ENCODE measurements around the gene THSD7B. TPM values are rescaled to one million over a fixed set of nuclear protein-coding genes. Genes with fewer than 3 reads are reported as not detected.

THSD7B gene
- total RNA-seq, 4 donors from 2014 or later, result 0.12 to 1.1 (median 0.39) TPM

DNA sequence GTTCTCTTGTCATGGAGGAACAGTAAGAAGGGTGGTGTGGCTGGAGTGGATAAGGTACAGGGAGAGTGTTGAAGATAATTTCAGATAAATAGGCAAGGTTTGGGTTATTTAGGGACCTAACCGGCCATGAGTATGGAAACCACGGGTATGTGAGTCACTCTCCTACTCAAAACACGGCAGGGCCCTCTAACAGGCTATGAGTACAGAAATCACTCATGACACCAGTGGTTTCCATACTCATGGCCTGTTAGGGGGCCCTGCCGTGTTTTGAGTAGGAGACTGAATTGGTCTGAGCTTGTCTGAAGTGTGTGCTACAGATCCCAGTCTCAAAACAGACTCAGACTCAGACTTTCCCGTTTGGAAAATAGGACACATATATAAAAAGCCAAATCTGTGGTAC, 770.6 kb downstream of the THSD7B start:
- Histone ChIP-seq H3K4me3 (no peak overlapping the region), H3K4me1 (no peaks in the 10 kb centered on the region), H3K36me3 (no peaks in the 10 kb centered on the region), H3K9me3 (no peaks in the 10 kb centered on the region), H3K27me3 (no peaks in the 10 kb centered on the region), H3K27ac (no peak overlapping the region)
- no peak for TF ChIP-seq CTCF (IDR thresholded peaks at IDR 0.05)
- no peak for TF ChIP-seq POLR2A (IDR thresholded peaks at IDR 0.05)
- no peak for TF ChIP-seq POLR2AphosphoS5 (IDR thresholded peaks at IDR 0.05)
- no peak for TF ChIP-seq EP300 (IDR thresholded peaks at IDR 0.05)
- WGBS, 2 donors (ENCODE audit: low coverage in 1 of 2), result 81 to 100% methylated on average over 1 to 4 of the region's 5 CpGs
- ATAC-seq, result no peak

DNA sequence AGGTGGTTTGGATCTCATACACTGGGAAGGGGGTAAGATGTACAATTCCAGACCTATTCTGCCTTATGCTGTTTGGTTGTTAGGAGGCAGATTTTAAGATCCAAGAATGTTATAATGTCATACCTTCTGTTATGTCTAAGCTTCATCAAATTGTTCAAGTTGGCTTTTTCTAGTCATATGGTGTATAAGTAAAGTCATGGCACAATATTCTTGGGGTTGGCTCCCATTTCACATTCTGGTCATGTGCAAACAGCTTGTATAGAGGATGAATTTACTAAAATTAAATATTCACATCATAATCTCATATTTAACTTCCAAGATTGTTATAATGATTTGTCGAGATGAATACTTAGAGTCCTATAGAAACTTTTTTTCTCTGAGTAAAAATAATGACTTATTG, 774.0 kb downstream of the THSD7B start:
- 70 to 83% methylated on average over 1 of the region's 1 CpG for WGBS, 2 donors (ENCODE audit: low coverage in 1 of 2)
- H3K4me1 ChIP-seq, result no peaks in the 10 kb centered on the region
- H3K27ac ChIP-seq, result no peak overlapping the region
- TF ChIP-seq CTCF (IDR thresholded peaks at IDR 0.05) (no peak), POLR2A (IDR thresholded peaks at IDR 0.05) (no peak), POLR2AphosphoS5 (IDR thresholded peaks at IDR 0.05) (no peak), EP300 (IDR thresholded peaks at IDR 0.05) (no peak)
- no peaks in the 10 kb centered on the region for H3K27me3 ChIP-seq
- no peak for ATAC-seq
- H3K4me3 ChIP-seq, result no peak overlapping the region
- no peaks in the 10 kb centered on the region for H3K36me3 ChIP-seq
- no peaks in the 10 kb centered on the region for H3K9me3 ChIP-seq

- no peak for TF ChIP-seq POLR2A (IDR thresholded peaks at IDR 0.05)
- TF ChIP-seq POLR2AphosphoS5 (IDR thresholded peaks at IDR 0.05), result no peak
- TF ChIP-seq CTCF (IDR thresholded peaks at IDR 0.05), result no peak
- TF ChIP-seq EP300 (IDR thresholded peaks at IDR 0.05), result no peak
- Histone ChIP-seq H3K9me3 (no peaks in the 10 kb centered on the region), H3K36me3 (no peaks in the 10 kb centered on the region), H3K4me1 (no peaks in the 10 kb centered on the region), H3K27me3 (no peaks in the 10 kb centered on the region), H3K4me3 (no peak overlapping the region), H3K27ac (no peak overlapping the region)
- 76 to 87% methylated on average over 6 of the region's 6 CpGs for WGBS, 2 donors (ENCODE audit: low coverage in 1 of 2)
- ATAC-seq, result no peak
These were observed 782.5 kb downstream of the THSD7B start for GRCh38 chr2:137547842-137548241.

DNA sequence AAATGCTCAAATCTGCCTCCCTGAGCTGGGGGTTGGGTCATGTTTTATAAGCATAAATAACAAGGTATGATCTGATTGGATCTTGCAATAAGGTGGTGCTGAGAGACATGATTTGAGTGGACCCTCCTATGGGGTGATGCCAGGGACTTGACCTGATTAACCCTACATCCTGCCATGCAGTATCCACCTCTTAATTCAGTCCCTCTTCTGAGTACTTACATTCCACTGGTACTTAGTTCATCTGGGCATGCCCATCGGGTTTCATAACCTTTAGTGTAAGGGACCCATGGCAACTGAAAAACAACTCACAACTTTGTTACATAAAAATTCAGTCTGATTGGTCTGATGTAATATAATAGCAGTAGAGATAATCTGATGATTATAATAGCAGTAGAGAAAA, 801.0 kb downstream of the THSD7B start:
- 50% methylated on average over 1 of the region's 1 CpG; no CpG with 5 or more reads in 1 of the 2 donors for WGBS, 2 donors (ENCODE audit: low coverage in 1 of 2)

More for the DNA sequence above, 801.0 kb downstream of the THSD7B start:
- Histone ChIP-seq H3K4me3 (no peak overlapping the region), H3K9me3 (no peaks in the 10 kb centered on the region), H3K4me1 (no peaks in the 10 kb centered on the region), H3K27me3 (no peaks in the 10 kb centered on the region), H3K36me3 (no peaks in the 10 kb centered on the region), H3K27ac (no peak overlapping the region)
- no peak for ATAC-seq
- no peak for TF ChIP-seq POLR2AphosphoS5 (IDR thresholded peaks at IDR 0.05)
- TF ChIP-seq EP300 (IDR thresholded peaks at IDR 0.05), result no peak
- no peak for TF ChIP-seq CTCF (IDR thresholded peaks at IDR 0.05)
- no peak for TF ChIP-seq POLR2A (IDR thresholded peaks at IDR 0.05)
